D341Med (cell line): ENCODE data around the gene CARD8.

Source experiments
- DNase-seq: peaks from one replicate; pipeline ENCODE4 v3.0.0; 2012; ENCODE audit warnings: low spot score

Gene CARD8

DNA sequence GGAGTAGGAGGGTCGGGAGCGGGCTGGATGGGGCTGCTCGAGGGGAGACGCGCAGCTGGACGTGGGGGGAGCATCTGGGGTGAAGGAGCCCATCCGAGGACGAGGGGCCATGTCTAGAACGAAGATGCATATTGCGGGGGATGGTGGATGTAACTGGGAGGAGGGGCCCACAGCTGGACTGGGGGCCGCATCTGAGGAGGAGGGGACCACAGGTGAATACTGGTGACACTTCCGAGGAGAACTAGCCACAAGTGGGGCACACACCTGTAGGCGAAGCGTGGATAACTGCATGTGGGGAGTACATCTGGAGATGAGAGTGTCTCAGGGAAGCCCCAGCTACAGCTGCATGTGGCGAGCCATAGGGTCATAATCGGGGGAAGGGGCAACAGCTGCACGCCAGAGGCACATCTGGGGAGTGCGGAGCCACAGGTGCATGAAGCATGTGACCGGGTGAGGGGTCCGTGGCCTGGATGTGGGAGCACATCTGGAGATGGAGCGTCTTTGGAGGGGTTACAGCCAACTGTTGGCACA, 84.8 kb downstream of the CARD8 start:
- DNase-seq, result no peak

DNA sequence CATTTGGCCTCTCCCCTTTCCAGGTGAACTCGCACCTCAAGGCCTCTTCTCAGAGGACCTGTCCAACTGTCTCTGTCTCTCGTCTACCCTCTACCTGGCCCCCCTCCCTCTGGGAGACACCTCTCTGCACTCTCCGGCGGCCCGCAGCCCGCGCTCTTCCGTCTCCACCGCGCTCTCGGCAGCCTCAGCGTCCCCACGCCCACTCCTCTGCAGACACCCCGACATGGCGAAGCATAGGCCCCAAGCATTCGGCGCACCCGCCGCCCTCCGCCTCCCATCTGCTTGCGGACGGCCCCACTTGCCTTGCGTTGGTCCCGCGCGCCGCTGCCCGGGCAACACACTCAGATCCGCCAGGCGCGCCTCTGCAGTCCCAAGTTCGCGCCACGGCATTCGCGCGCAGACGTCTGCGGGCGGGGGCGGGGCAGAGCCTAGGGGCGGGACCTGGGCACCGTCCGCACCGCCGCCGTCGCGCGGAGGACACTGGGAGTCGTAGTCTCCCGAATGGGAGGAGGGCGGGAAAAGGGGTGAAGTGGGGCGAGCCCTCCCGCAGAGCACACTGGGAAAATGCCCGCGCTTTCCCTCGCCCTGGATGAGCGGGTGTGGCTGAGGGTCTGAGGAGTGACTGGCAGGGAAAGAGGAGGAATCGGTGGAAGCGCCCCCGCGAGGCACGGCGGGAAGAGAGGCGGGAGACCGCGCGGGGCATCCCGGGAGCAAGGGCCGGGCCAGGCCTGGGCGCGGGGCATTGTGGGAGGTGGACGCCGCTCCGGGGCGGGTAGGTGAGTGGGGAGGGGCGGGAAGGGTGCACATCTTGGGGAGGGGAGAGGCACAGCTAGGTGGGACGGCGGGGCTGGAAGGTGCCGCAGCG, 85.5 kb downstream of the CARD8 start, which contains the start of the genes LIG1 and ZSWIM9:
Gene LIG1 (minus strand): TSS at position 406 of the 865 bp plus-strand sequence. CDS start 4,778 bp downstream, outside the sequence.
Gene ZSWIM9 (plus strand): TSS at position 742 of the 865 bp plus-strand sequence. CDS start 1,123 bp downstream, outside the sequence.
- DNase-seq, result peak; percentile 96

DNA sequence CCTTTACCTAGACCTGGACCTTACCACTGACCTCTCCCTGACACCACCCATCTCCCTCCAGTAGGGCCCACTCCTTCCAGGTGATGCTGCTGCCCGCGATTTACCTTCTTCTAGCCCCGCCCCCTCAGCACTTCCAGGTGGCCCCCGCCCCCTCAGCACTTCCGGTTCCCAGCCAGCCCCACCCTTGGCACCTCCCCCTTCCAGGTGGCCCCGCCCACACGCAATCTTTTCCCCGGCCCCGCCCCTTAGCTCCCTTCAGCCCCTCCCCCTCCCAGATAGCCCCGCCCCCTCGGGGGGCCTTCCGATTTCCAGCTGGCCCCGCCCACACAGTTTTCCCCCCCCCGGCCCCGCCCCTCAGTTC, 86.2 kb downstream of the CARD8 start:
- DNase-seq, result peak; percentile 94

DNA sequence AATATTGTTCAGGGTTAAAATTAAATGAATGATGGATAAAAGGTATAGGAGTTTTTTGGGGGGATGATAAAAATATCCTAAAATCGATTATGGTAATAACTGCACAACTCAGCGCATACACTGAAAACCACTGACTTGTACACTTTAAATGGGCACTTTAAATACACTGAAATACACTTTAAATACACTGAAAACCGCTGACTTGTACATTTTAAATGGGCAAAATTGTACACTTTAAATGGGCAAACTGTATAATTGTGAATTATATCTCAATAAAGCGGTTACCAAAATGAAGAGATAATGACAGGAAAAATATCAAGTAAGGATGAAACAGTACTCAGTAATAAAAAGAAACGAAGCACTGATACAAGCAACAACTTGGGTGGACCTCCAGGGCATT, 87.0 kb downstream of the CARD8 start:
- no peak for DNase-seq

DNA sequence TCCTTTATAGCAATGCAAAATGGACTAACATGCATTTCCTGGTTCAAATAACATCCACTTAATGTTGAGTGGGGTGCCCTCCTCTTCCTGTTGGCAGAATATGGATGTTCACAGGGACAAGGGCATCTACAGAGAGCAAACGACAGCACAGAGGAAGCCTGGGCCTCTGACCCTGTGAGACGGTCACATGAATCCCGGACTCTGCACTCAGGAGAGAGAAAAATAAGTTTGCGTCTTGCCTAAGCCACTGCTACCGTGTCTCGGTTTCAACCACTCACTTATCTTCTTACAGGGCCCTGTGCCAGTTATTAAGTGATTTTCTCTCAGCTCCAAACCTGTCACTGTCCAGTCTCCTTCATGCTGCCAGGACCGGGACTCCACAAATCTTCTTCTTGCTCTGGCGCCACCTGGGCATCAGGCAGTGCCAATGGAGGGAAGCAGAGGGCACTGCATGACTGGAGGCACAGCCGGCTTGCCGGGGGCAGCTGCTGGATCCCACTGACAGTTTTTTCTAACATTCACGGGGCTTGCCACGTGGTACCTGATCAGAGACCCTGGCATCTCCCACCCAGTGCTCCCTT, 97.4 kb downstream of the CARD8 start:
- DNase-seq, result peak; percentile 63
